Omental fat pad (tissue), 4 donors: Measurements from ENCODE around the gene CYFIP1. TPM values are rescaled to one million over a fixed set of nuclear protein-coding genes. Genes with fewer than 3 reads are reported as not detected.

Experiments used
- ATAC-seq: fragments of 150-250 bp; one replicate; pipeline ENCODE4 v1.9.1; 2016; ENCODE audit warnings: mild to moderate bottlenecking, moderate library complexity; ENCODE audit not compliant: low FRiP score
- DNase-seq: peaks from one replicate; pipeline ENCODE4 v3.0.0-alpha.2; 2019; ENCODE audit warnings: low spot score
- total RNA-seq, 4 donors: library from RNA; depleted of rRNA; stranded (reverse); fragments of >200 nt; gene quantifications; one replicate each; pipeline ENCODE4 v1.1.0, GENCODE V29; 2016
- TF ChIP-seq, protein P1 (sequence below), 3 donors: fragments of 450-650 bp; IDR thresholded peaks; one replicate each; pipeline ENCODE4 v1.5.1; 2016 to 2017; ENCODE audit warnings: antibody characterized with exemption in 3 of 3, mild to moderate bottlenecking in 3 of 3, moderate library complexity in 2 of 3

The CYFIP1 gene
- total RNA-seq, 4 donors from 2014 or later = 86.4 to 129 (median 97.5) TPM

DNA sequence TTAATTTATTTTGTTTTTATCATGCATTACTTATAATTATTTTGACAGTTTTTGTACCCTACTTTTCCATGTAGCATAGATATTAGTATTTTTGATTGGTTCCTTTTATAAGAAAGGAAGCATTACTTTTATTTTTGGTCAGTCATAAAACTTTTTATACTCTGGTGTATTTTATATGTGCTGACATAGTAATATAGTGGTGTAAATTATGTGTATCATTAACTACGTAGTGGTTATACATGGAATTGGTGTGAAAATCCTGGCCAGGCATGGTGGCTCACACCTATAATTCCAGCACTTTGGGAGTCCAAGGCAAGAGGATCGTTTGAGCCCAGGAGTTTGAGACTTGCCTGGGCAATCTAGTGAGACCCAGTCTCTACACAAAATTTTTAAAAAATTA, 160.5 kb downstream of the CYFIP1 start:
- DNase-seq (no peak), ATAC-seq (no peak)
- TF ChIP-seq, protein P1, sequence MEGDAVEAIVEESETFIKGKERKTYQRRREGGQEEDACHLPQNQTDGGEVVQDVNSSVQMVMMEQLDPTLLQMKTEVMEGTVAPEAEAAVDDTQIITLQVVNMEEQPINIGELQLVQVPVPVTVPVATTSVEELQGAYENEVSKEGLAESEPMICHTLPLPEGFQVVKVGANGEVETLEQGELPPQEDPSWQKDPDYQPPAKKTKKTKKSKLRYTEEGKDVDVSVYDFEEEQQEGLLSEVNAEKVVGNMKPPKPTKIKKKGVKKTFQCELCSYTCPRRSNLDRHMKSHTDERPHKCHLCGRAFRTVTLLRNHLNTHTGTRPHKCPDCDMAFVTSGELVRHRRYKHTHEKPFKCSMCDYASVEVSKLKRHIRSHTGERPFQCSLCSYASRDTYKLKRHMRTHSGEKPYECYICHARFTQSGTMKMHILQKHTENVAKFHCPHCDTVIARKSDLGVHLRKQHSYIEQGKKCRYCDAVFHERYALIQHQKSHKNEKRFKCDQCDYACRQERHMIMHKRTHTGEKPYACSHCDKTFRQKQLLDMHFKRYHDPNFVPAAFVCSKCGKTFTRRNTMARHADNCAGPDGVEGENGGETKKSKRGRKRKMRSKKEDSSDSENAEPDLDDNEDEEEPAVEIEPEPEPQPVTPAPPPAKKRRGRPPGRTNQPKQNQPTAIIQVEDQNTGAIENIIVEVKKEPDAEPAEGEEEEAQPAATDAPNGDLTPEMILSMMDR (IDR thresholded peaks at IDR 0.05) = no peak

Other genes starting within 250 kb of the CYFIP1 start
- 10 to 100 TPM in 2 of 4 donors, 1 to 10 TPM in 2; 6.9 to 13.2 (median 9.2) TPM for gene NIPA1, start 193.7 kb downstream of the CYFIP1 start, total RNA-seq
- gene NIPA2, start 141.7 kb downstream of the CYFIP1 start, total RNA-seq = 10 to 100 TPM; 37.3 to 67.5 (median 45.2) TPM
- 10 to 100 TPM in 3 of 4 donors, 1 to 10 TPM in 1; 8.9 to 30.3 (median 15.9) TPM for gene TUBGCP5, start 59.2 kb upstream of the CYFIP1 start, total RNA-seq
- gene GOLGA6L1, start 156.5 kb upstream of the CYFIP1 start, total RNA-seq = not detected